NB4 (cell line): ENCODE measurements around the gene PCSK6.

Experiments used
- CTCF ChIP-seq: IDR thresholded peaks from one replicate; pipeline ENCODE4 v1.5.1; 2012; ENCODE audit warnings: low read depth, low read length
- MYC ChIP-seq: IDR thresholded peaks from 2 replicates; pipeline ENCODE4 v1.6.1; 2011; ENCODE audit warnings: low read depth, low read length
- POLR2A ChIP-seq: IDR thresholded peaks from 2 replicates; pipeline ENCODE4 v1.6.1; 2011; ENCODE audit warnings: mild to moderate bottlenecking; ENCODE audit not compliant: insufficient read length; ENCODE audit errors: extremely low read depth
- TF ChIP-seq, protein P1 (sequence below): IDR thresholded peaks from 2 replicates; pipeline ENCODE4 v1.6.1; 2011; ENCODE audit warnings: low read depth, low read length

DNA sequence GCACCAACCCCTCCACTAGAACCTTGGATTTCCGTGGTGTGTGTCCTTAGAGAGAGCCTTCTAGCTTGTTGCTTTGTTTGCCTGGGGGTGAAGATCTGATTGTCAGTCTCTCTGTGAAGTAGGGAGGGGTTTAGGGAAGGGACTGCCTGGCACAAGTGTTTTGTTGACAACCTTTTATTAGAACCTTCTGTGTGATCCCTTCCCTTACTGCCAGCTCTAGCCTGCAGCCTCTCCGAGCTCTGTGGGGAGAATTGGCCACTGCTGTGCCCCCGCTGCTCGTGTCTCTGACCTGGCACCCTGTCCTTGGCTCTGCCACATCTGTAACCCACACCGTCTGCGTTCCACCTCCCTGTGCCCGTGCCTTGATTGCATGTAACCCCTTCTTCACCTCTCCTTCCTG is 30.9 kb upstream of the PCSK6 start:
- no peak for TF ChIP-seq CTCF
- TF ChIP-seq, protein P1, sequence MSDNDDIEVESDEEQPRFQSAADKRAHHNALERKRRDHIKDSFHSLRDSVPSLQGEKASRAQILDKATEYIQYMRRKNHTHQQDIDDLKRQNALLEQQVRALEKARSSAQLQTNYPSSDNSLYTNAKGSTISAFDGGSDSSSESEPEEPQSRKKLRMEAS = no peak
- no peak for TF ChIP-seq POLR2A
- no peak for TF ChIP-seq MYC
